Testis (tissue), 3 donors: ENCODE results near the gene POLDIP3. TPM values are rescaled to one million over a fixed set of nuclear protein-coding genes. Genes with fewer than 3 reads are reported as not detected.

Source experiments
- DNase-seq: peaks from one replicate; pipeline ENCODE4 v3.0.0-alpha.2; 2019
- H3K27ac ChIP-seq, 2 donors: fragments of 200-600 bp; sonication (generic); one replicate each; pipeline ENCODE4 v1.5.1; 2019
- H3K27me3 ChIP-seq: fragments of 200-600 bp; sonication (generic); one replicate; pipeline ENCODE4 v1.5.1; 2019
- H3K36me3 ChIP-seq: fragments of 200-600 bp; sonication (generic); one replicate; pipeline ENCODE4 v1.5.1; 2017; ENCODE audit warnings: low read depth; ENCODE audit errors: missing control alignments
- H3K4me1 ChIP-seq: fragments of 200-600 bp; sonication (generic); one replicate; pipeline ENCODE4 v1.5.1; 2019
- H3K4me3 ChIP-seq, 2 donors: fragments of 200-600 bp; sonication (generic); one replicate each; pipeline ENCODE4 v1.5.1; 2017 to 2019
- H3K9me3 ChIP-seq: fragments of 200-600 bp; sonication (generic); one replicate; pipeline ENCODE4 v1.5.1; 2017
- CTCF ChIP-seq, 3 experiments: fragments of 450-650 bp in 2 of 3; fragments of 200-600 bp in 1 of 3; sonication (generic) in 1 of 3; IDR thresholded peaks; one replicate each; pipeline ENCODE4 v1.5.1; 2016 to 2019; ENCODE audit warnings: antibody characterized with exemption in 3 of 3, mild to moderate bottlenecking in 2 of 3, moderate library complexity in 1 of 3
- POLR2A ChIP-seq: fragments of 450-650 bp; IDR thresholded peaks from one replicate; pipeline ENCODE4 v1.6.1; 2017; ENCODE audit warnings: antibody characterized with exemption, mild to moderate bottlenecking, moderate library complexity
- WGBS, 2 donors: methylation state at CpG; one replicate each; pipeline ENCODE4 v1.1.5; 2018; 5-methylcytosine and 5-hydroxymethylcytosine counted together
- intact Hi-C: fragments of 100-400 bp; cut with DNase I; formaldehyde crosslinking; loops from one replicate; pipeline ENCODE4 v1.15.1; 2023; ENCODE audit warnings: low total_unique reads
- polyA plus RNA-seq: library from polyadenylated mRNA; stranded (reverse); fragments of 350-450 nt; fragmentation: Illumina TruSeq; extraction: RNeasy Lipid Tissue Mini Kit (QIAGEN cat#74804); gene quantifications from one replicate; pipeline ENCODE4 v1.2.3, GENCODE V29; 2014; ENCODE audit warnings: low read depth, low replicate concordance; ENCODE audit not compliant: insufficient read depth
- total RNA-seq, 2 donors: library from RNA; depleted of rRNA; stranded (reverse); fragments of >200 nt; gene quantifications; one replicate each; pipeline ENCODE4 v1.2.3, GENCODE V29; 2016

The POLDIP3 gene
- total and polyA plus RNA-seq, 3 donors from 2014 or later, result 57.5 to 76.9 (median 60.5) TPM

DNA sequence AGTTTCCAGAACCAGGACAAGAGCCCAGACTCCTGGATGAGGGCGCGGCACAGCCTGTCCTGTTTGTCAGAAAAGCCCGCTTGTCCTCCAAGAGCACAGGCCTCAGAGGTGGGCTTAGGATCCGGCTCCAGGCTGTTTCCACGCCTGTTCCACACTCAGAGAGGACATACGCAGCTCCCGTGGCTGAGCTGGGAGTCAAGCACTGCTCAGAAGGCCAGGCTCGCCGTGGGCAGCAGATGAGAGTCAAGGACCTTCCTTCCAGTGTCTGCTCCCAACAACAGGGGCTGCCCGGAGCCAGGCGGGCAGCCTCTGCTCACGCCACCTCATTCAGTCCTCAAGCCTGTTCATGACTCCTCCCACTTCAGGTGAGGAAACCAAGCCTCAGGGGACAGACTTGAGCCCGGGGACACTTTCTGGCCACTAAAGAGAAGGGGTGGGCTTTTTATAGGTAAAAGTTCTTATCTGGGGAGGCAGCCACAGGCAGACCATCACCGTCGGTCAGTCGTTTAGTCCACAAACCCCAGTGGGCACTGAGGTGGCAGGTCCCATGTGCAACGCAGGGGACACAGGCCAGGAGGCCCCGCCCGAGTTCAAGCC is 30.8 kb upstream of the POLDIP3 start:
- WGBS, 2 donors, result 33 to 44% methylated on average over 12 to 19 of the region's 19 CpGs
- DNase-seq, result peak; percentile 69

GRCh38 chr22:42644422-42645340 is 30.0 kb upstream of the POLDIP3 start:
- Histone ChIP-seq H3K36me3 (no peaks in the 10 kb centered on the region), H3K4me3 (no peak overlapping the region), H3K4me1 (peaks cover 89% of the 10 kb centered on the region), H3K27ac (peak overlapping the region; percentile 90 to 94), H3K27me3 (no peaks in the 10 kb centered on the region), H3K9me3 (no peaks in the 10 kb centered on the region)
- intact Hi-C loops, result no loop called here
- TF ChIP-seq POLR2A, result no peak
- no peak for TF ChIP-seq CTCF (IDR thresholded peaks at IDR 0.05)
- DNase-seq, result peak; percentile 61
- 25 to 51% methylated on average over 22 of the region's 22 CpGs for WGBS, 2 donors

More for the DNA sequence above, 30.8 kb upstream of the POLDIP3 start:
- TF ChIP-seq POLR2A (no peak), CTCF (IDR thresholded peaks at IDR 0.05) (no peak)
- Histone ChIP-seq H3K36me3 (no peaks in the 10 kb centered on the region), H3K4me1 (peaks cover 82% of the 10 kb centered on the region), H3K4me3 (peak overlapping the region in 1 of 2 donors; percentile 37), H3K27ac (peak overlapping the region; percentile 90 to 94), H3K27me3 (no peaks in the 10 kb centered on the region), H3K9me3 (no peaks in the 10 kb centered on the region)
- intact Hi-C loops, result no loop called here

DNA sequence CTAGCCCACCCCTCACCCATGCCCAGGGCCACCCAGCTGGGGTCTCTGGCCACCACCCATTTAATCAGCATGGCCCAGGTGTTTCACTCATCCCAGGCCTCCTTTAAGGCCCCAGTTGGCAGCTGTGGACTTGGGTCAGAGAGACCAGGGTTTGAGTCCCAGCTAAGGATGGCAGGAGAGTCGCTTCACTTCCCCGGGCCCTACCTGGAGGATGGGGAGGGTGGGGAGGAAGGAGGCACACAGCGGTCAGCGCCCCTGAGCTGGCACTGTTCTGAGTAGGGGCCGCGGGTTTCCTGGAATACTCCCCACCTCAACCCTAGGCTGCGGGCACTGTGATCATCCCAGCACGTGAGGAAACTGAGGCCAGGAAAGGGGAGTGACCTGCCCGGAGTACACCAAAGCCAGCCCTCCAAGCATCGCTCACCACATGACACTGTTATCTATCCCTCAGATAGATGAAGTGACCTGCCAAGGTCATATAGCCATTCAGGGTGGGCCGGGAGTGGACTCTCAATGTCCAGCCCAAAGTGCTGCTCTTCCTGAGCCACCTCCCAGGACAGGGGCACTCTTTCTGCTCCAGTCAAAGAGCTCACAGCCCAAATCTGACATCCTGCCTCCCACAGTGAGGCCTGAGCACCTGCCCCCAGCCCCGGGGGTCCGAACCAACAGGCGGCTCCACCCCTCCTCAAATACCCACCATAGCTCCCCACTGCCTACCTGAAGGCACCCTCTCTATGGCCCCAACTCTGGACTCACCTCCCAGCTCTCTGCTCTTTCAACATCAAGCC is 29.1 kb upstream of the POLDIP3 start:
- no peak for TF ChIP-seq CTCF (IDR thresholded peaks at IDR 0.05)
- no peak for TF ChIP-seq POLR2A
- Histone ChIP-seq H3K27me3 (no peaks in the 10 kb centered on the region), H3K36me3 (no peaks in the 10 kb centered on the region), H3K27ac (peak overlapping the region; percentile 90 to 94), H3K4me1 (peaks cover 93% of the 10 kb centered on the region), H3K4me3 (no peak overlapping the region), H3K9me3 (no peaks in the 10 kb centered on the region)
- intact Hi-C loops, result no loop called here
- 66 to 77% methylated on average over 4 to 14 of the region's 14 CpGs for WGBS, 2 donors
- DNase-seq, result peak; percentile 38

DNA sequence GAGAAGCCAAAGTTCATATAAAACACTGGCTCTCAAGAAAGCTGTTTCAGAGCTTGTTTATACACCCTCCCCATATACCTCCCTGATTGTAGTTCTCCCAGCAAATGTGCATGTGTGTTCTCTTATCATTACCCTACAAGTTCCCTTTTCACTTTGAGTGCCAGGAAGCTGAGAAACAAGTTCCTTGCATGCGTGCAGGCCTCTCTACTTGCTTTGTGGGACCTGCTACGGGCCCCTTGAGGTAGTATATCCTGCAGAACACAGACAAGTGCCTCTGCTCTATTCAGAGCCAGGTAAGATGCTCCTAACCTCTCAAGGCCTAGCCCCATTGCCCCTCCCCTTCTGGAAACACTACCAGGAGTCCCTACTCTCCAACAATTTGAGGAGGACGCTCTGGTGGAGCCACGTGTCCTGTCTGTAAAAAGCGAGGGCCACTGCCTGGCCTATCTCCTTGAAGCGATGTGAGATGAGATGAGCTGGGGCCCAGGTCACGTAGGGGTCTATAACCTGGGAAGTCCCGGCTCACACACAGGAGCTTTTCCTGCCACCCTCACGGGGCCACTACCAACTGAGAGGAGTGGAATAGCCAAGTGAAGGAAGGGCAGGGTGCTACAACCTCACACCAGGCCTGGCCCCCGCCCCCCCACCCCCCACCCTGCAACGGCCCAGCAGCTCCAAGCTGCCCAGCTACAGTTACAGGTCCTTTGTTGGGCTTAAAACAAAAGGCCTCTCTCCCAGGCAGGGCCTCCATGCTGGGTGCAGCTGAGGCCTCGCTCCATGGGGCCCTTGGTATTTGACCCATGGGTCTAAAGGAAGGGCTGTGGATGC is 28.3 kb upstream of the POLDIP3 start:
- no peaks in the 10 kb centered on the region for H3K27me3 ChIP-seq
- peak overlapping the region; percentile 90 to 94 for H3K27ac ChIP-seq
- intact Hi-C loops, result no loop called here
- peaks cover 86% of the 10 kb centered on the region for H3K4me1 ChIP-seq
- no peaks in the 10 kb centered on the region for H3K9me3 ChIP-seq
- TF ChIP-seq CTCF (IDR thresholded peaks at IDR 0.05) (no peak), POLR2A (no peak)
- no peak for DNase-seq
- H3K36me3 ChIP-seq, result no peaks in the 10 kb centered on the region
- H3K4me3 ChIP-seq, result no peak overlapping the region
- 60 to 68% methylated on average over 10 to 12 of the region's 12 CpGs for WGBS, 2 donors
